ENCODE measurements around the gene RBPJ.

GRCh38 chr4:26323821-26324220, 3.0 kb downstream of the RBPJ start:
- TF ChIP-seq HDGF (IDR thresholded peaks at IDR 0.05; ENCODE audit: borderline replicate concordance) (no peak), FOXM1 (IDR thresholded peaks at IDR 0.05; ENCODE audit: borderline replicate concordance) (no peak), PKNOX1 (IDR thresholded peaks at IDR 0.05) (no peak), BHLHE40 (IDR thresholded peaks at IDR 0.05; ENCODE audit: borderline replicate concordance) (no peak), TARDBP (IDR thresholded peaks at IDR 0.05) (no peak), LEF1 (IDR thresholded peaks at IDR 0.05; ENCODE audit: borderline replicate concordance) (no peak), SUZ12 (IDR thresholded peaks at IDR 0.05) (no peak), FOXA1 (IDR thresholded peaks at IDR 0.05) (no peak), FOXK2 (IDR thresholded peaks at IDR 0.05) (no peak), L3MBTL2 (conservative IDR thresholded peaks at IDR 0.05) (no peak), ZNF384 (IDR thresholded peaks at IDR 0.05) (no peak), SP1 (IDR thresholded peaks at IDR 0.05) (no peak), ARNT (IDR thresholded peaks at IDR 0.05) (no peak)
